ENCODE results near the gene KRTAP1-3. TPM values are rescaled to one million over a fixed set of nuclear protein-coding genes. Genes with fewer than 3 reads are reported as not detected.
"Not testable (repeated sequence)": the region's sequence is repeated elsewhere in the genome, so short reads cannot be mapped to it uniquely, and the experiment has no call there.

Gene KRTAP1-3
- total RNA-seq, 1 donor from 2014 or later, result not detected

GRCh38 chr17:41055130-41055529 is 20.5 kb upstream of the KRTAP1-3 start, which contains the start of gene KRTAP2-2:
TSS of gene KRTAP2-2 (minus strand) at chr17:41055230. CDS start at chr17:41055211, 19 bp downstream.
- FAIRE-seq; DNase-seq (ENCODE audit: low spot score in 2 of 2): not testable (repeated sequence)

DNA sequence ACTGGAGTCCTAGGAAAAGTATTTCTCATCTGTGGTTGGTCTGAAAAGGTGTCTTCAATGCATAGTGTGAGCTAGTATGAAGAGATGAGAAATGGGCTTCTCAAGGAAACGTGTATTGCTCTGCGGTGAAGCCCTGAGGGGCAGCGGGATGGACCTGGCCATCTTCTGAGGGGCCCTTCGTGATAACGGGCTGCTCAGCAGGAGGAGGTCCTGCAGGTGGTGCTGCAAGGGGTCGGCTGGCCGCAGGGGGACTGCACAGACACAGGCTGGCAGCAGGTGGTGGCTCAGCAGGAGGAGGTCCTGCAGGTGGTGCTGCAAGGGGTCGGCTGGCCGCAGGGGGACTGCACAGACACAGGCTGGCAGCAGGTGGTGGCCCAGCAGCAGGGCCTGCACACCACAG is 19.9 kb upstream of the KRTAP1-3 start:
- not testable (repeated sequence) for FAIRE-seq; DNase-seq (ENCODE audit: low spot score in 2 of 2)

- FAIRE-seq, result no peak
- DNase-seq (ENCODE audit: low spot score in 2 of 2), result no peak
These were observed 19.4 kb upstream of the KRTAP1-3 start for GRCh38 chr17:41054025-41054424.

GRCh38 chr17:41052566-41052965 is 17.9 kb upstream of the KRTAP1-3 start:
- no peak for DNase-seq (ENCODE audit: low spot score in 2 of 2)
- FAIRE-seq, result no peak

GRCh38 chr17:41049110-41049509 is 14.4 kb upstream of the KRTAP1-3 start:
- DNase-seq (ENCODE audit: low spot score in 2 of 2) (no peak), FAIRE-seq (no peak)

DNA sequence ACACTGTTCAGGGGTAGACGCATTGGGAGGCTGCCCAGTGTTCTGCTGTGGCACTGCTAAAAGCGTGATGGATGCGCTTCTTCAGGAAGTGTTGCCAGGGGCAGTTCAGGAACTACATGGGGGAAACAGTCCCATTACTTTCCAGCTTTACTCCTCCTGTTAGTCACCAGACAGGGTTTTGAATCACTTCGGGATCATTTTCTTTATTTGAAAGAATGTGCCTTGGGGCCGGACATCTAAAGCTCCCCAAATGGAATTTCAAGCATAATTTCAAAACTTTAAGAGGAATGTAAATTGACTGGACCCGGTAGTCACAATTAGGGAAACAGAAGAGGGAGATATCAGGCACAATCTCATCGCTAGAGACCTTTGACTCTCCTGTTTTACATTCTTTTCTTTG is 13.8 kb upstream of the KRTAP1-3 start:
- FAIRE-seq (no peak), DNase-seq (ENCODE audit: low spot score in 2 of 2) (no peak)

- FAIRE-seq; DNase-seq (ENCODE audit: low spot score in 2 of 2): not testable (repeated sequence)
These were observed 12.2 kb upstream of the KRTAP1-3 start, which contains the start of gene KRTAP2-1 for GRCh38 chr17:41046735-41047465. TSS of gene KRTAP2-1 (minus strand) at chr17:41047316. CDS start at chr17:41047267, 49 bp downstream.

DNA sequence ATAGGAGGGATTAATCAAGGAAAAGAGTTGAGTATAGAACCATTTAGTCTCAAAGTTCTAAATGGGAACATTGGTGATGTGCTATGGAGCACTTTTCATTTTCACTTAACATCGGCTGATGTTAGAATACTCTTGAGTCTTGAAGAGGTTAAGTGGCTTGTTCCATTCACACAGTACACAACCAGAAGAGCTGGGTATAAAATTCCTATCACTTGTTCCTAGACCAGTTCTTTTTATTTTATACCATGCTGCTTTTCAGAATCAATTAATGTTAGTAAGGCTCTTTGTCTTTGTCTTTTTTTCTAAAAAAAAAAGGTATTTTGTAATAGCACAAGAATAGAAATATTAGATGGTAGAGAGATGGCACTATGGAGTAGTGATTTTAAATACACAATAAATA is 8.3 kb upstream of the KRTAP1-3 start:
- DNase-seq (ENCODE audit: low spot score in 2 of 2) (no peak), FAIRE-seq (no peak)

GRCh38 chr17:41040783-41041571 is 6.3 kb upstream of the KRTAP1-3 start, which contains the start of gene KRTAP1-1:
TSS of gene KRTAP1-1 (minus strand) at chr17:41041450. CDS start at chr17:41041397, 53 bp downstream.
- FAIRE-seq, result not testable (repeated sequence)

DNA sequence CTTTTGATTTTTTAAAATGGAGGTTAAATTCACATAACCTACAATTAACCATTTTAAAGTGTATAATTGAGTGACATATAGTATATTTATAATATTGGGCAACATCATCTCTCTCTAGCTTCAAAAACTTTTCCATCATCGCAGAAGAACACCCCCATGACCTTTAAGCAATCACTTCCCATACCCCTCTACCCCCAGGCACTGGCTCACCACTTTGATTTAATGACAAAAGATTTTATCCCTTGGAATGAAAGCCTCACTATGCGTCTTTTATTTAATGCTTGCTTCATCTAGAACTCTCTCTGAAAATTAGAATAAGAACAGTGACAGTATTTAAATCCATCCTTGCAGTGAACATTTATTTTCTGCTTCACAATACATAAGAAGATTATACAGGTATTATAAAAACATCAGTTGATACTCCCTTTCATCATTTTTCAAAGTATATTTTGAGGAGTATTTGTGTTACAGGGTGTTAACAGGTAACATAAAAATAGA is 3.2 kb upstream of the KRTAP1-3 start:
- DNase-seq (ENCODE audit: low spot score in 2 of 2) (no peak), FAIRE-seq (no peak)

More at GRCh38 chr17:41040783-41041571, 6.3 kb upstream of the KRTAP1-3 start, which contains the start of gene KRTAP1-1:
- DNase-seq (ENCODE audit: low spot score in 2 of 2), result not testable (repeated sequence)

- DNase-seq (ENCODE audit: low spot score in 2 of 2), result no peak
- no peak for FAIRE-seq
These were observed 4.9 kb downstream of the KRTAP1-3 start, which contains the start of gene KRTAP1-4 for GRCh38 chr17:41029633-41030245. TSS of gene KRTAP1-4 (minus strand) at chr17:41030195. CDS start at chr17:41030078, 117 bp downstream.

DNA sequence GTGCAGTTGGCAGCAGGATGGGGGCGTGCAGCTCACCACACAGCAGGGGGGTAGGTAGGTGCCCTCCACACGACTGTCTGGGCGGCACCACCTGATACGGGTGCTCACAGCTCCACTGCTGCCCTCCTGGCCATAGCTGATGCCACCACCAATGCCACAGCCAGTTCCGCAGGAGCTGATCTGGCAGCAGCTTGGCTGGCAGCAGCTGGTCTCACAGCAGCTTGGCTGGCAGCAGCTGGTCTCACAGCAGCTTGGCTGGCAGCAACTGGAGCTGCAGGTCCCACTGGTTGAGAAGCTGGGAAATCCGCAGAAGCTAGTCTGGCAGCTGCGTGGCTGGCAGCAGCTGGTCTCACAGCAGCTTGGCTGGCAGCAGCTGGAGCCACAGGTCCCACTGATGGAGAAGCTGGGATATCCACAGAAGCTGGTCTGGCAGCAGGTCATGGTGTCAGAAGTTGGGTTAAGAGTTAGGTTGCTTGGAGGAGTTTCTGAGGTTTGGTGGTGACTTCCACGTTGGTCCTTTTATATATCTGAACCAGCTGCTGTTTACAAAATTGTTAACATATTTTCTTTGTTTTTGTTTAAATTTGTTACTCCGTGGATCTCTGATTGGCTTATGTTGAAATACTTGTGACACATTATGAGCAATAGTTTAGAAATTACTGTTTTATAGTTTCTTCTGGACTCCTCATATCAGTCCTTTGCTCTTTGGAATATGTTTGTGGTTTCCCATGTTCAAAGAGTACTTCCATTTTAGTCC is 7.8 kb downstream of the KRTAP1-3 start, which contains the start of gene KRTAP1-5:
Gene KRTAP1-5 (minus strand): TSS at position 494 of the 757 bp plus-strand sequence. CDS start 53 bp downstream, at position 441.
- FAIRE-seq, result no peak

DNA sequence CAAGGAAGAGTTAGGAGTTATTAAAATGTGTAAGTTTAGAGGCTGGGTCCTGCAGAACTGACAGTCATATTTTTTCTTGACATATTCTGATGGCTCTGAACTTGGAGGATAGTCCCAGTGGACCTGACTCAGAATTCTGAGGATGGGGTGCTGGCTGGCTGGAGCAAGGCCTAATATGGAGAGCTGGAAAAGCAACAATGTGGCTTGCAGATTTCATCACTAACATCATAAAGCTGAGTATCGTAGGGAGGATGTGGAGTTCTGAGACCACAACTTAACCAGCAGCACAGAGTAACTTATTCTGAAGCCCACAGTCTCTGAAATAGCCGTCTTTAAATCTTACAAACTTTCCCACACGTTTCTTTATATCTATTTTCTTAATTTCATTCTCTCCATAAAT is 10.0 kb downstream of the KRTAP1-3 start:
- no peak for FAIRE-seq
- no peak for DNase-seq (ENCODE audit: low spot score in 2 of 2)

More for the DNA sequence above, 7.8 kb downstream of the KRTAP1-3 start, which contains the start of gene KRTAP1-5:
- DNase-seq (ENCODE audit: low spot score in 2 of 2), result no peak

GRCh38 chr17:41020336-41020735 is 14.3 kb downstream of the KRTAP1-3 start:
- DNase-seq (ENCODE audit: low spot score in 2 of 2), result no peak
- FAIRE-seq, result no peak

DNA sequence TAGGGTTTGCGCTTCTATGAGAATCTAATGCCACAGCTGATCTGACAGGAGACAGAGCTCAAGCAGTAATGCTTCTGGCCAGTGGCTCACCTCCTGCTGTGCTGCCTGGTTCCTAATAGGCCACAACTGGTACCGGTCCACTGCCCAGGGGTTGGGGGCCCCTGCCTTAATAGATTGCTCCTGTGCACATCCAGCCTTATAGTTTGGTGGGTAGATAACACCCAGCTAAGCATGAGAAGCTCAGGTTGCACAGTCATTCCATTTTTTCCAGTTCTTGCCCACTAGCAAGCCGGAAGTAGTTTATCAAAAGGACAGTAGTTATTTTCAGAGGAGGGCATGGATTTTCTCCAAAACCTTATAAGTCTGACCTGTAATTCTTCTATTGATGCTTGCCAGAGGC is 15.3 kb downstream of the KRTAP1-3 start:
- no peak for FAIRE-seq
- DNase-seq (ENCODE audit: low spot score in 2 of 2), result no peak

GRCh38 chr17:41018541-41018940 is 16.1 kb downstream of the KRTAP1-3 start:
- DNase-seq (ENCODE audit: low spot score in 2 of 2), result no peak
- FAIRE-seq, result no peak

DNA sequence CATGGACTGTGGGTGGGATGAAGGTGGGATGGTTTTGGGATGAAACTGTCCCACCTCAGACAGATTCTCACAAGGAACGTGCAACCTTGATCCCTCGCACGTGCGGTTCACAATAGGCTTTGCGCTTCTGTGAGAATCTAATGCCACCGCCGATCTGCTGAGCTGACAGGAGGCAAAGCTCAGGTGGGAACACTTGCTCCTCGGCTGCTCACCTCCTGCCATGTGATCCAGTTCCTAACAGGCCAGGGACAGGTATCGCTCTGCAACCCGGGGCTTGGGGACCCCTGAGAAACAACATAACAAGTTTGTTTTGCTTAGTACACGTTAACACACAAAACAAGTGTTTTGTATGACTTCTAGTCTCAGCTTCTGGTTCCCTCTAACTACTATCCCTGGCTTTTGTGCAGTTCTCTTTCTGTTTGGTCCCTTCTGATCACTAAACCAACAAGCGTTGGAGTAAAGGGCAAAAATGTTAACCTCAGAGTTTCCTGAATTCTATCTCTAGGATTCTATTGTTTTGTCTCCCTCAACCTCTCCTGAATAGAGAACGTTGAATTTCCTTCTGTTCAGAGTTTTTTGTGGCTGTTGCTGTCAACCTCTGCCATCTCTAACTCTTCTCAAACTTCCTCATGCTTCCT is 18.0 kb downstream of the KRTAP1-3 start:
- FAIRE-seq (no peak), DNase-seq (ENCODE audit: low spot score in 2 of 2) (no peak)

DNA sequence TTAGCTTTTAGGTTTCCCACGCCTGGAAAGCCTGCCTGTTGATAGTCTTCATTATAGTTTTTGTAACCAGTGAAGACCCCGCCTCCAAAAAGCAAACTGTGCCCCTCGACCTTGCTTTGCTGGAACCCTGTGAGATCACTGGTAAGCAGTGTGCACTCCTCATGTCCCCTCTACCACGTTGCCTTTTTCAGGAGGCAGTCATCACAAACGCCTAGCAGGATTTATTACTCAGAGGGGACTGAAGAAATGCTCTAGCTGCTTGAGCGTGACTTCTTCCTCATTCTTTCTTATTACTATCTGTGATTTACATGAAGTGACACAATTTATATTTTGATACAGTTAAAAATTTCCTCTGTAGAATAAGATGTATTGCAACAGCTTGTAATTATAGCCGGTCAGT is 19.2 kb downstream of the KRTAP1-3 start:
- DNase-seq (ENCODE audit: low spot score in 2 of 2), result no peak
- FAIRE-seq, result no peak

DNA sequence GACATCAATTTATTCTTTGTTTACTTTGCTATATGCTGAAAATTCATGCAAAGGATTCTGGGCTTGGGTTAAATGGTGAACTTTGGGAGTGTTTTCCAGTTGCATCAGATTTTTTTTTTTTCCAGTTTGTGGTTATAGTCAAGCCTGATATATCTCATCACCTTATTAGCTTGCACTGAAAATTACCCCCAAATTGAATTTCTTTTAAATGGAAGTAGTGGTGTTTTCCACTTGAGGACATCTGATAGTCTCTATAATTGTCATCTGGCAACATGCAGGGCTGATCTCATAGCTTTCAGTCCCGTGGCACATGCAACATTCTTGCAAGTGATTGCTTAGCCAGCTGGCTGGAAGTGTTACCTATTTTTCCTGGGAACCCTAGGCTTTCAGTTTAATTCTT is 21.1 kb downstream of the KRTAP1-3 start:
- DNase-seq (ENCODE audit: low spot score in 2 of 2) (no peak), FAIRE-seq (no peak)
